Activated CD4-positive, alpha-beta T cell treated with anti-CD3 and anti-CD28 coated beads for 36 hours (primary cell): ENCODE results near the gene SIRPB2. TPM values are rescaled to one million over a fixed set of nuclear protein-coding genes. Genes with fewer than 3 reads are reported as not detected.

Experiments used
- ATAC-seq: fragments of 200-7000 bp; cut with Tn5 transposase; one replicate; pipeline ENCODE4 v1.10.0; 2021; ENCODE audit warnings: mild to moderate bottlenecking, moderate library complexity
- CTCF ChIA-PET: fragments of 350-600 bp; sonication (Branson Sonifier 250); formaldehyde crosslinking; loops from one replicate; lab custom pipeline; 2021; ENCODE audit warnings: antibody characterized with exemption; lab: Charles Lee
- POLR2A ChIA-PET: fragments of 350-600 bp; sonication (Branson Sonifier 250); formaldehyde crosslinking; loops from one replicate; lab custom pipeline; 2021; ENCODE audit warnings: antibody characterized with exemption, inconsistent platforms; lab: Charles Lee
- DNase-seq: peaks from one replicate; pipeline ENCODE4 v3.0.0-alpha.2; 2020
- H3K27ac Mint-ChIP-seq: one replicate; pipeline ENCODE4 v1.8.0; 2021; ENCODE audit warnings: mixed read lengths
- H3K27me3 Mint-ChIP-seq: one replicate; pipeline ENCODE4 v1.8.0; 2021; ENCODE audit warnings: mixed read lengths
- H3K36me3 Mint-ChIP-seq: one replicate; pipeline ENCODE4 v1.8.0; 2021; ENCODE audit warnings: low read depth, mixed read lengths
- H3K4me1 Mint-ChIP-seq: one replicate; pipeline ENCODE4 v1.8.0; 2021; ENCODE audit warnings: mixed read lengths
- H3K4me3 Mint-ChIP-seq: one replicate; pipeline ENCODE4 v1.8.0; 2021; ENCODE audit warnings: mild to moderate bottlenecking, moderate library complexity, mixed read lengths
- H3K9me3 Mint-ChIP-seq: one replicate; pipeline ENCODE4 v1.8.0; 2021; ENCODE audit warnings: low read depth, mixed read lengths
- intact Hi-C, 2 experiments: fragments of 100-400 bp; cut with DNase I in 1 of 2; cut with micrococcal nuclease in 1 of 2; formaldehyde crosslinking; loops; one replicate each; pipeline versions ENCODE4 v1.14.2 to v1.15.1; 2022 to 2024; cut with DNase I, micrococcal nuclease
- total RNA-seq, 2 experiments: library from RNA; stranded (reverse); gene quantifications; one replicate each; pipeline ENCODE4 v1.2.3, GENCODE V29; 2021

Gene SIRPB2
- total RNA-seq, 2 experiments from 2014 or later, result not detected

DNA sequence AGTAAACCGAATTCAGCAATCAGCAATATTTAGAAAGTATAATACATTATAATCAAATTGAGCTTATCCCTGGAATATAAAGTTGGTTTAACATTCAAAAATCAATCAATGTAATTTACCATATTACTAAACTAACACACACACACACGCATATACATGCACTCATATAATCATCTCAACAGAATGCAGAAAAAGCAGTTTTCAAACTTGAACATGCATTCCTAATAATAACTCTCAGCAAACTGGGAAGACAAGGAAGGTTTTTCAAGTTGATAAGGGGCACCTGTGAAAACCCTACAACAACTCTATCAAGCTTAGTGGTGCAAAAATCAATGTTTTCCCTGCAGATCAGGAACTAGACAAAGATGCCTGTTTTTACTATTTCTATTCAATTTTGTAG is 4.7 kb downstream of the SIRPB2 start:
- H3K4me1 Mint-ChIP-seq, result peaks cover 2% of the 10 kb centered on the region
- H3K27ac Mint-ChIP-seq, result no peak overlapping the region
- ChIA-PET POLR2A (no interaction called here), CTCF (interaction anchor here (1.2 to 2.1 kb wide), 2 partner anchors 18 to 291 kb away, joined by 4 to 8 read pairs; no protein-coding TSS in a partner anchor)
- ATAC-seq (no peak), DNase-seq (no peak)
- H3K9me3 Mint-ChIP-seq, result no peaks in the 10 kb centered on the region
- H3K36me3 Mint-ChIP-seq, result no peaks in the 10 kb centered on the region
- peaks cover 27% of the 10 kb centered on the region for H3K27me3 Mint-ChIP-seq
- H3K4me3 Mint-ChIP-seq, result no peak overlapping the region
- intact Hi-C loops, result no loop called here

- ATAC-seq, result no peak
- Mint-ChIP-seq H3K4me3 (no peak overlapping the region), H3K27me3 (peaks cover 27% of the 10 kb centered on the region), H3K36me3 (no peaks in the 10 kb centered on the region), H3K27ac (no peak overlapping the region), H3K4me1 (no peaks in the 10 kb centered on the region), H3K9me3 (no peaks in the 10 kb centered on the region)
- DNase-seq, result no peak
- ChIA-PET CTCF (interaction anchor here (0.5 kb wide), 1 partner anchor 140 kb away, joined by 3 read pairs; no protein-coding TSS in a partner anchor), POLR2A (no interaction called here)
- intact Hi-C loops, result no loop called here
Measured at GRCh38 chr20:1484438-1485116, 6.6 kb downstream of the SIRPB2 start.

GRCh38 chr20:1479831-1480595 is 11.2 kb downstream of the SIRPB2 start:
- H3K9me3 Mint-ChIP-seq, result no peaks in the 10 kb centered on the region
- CTCF ChIA-PET, result interaction anchor here (0.5 to 1.1 kb wide), 2 partner anchors 13 to 58 kb away, joined by 3 to 4 read pairs; partner anchors contain the start of gene NSFL1C
- H3K27ac Mint-ChIP-seq, result no peak overlapping the region

DNA sequence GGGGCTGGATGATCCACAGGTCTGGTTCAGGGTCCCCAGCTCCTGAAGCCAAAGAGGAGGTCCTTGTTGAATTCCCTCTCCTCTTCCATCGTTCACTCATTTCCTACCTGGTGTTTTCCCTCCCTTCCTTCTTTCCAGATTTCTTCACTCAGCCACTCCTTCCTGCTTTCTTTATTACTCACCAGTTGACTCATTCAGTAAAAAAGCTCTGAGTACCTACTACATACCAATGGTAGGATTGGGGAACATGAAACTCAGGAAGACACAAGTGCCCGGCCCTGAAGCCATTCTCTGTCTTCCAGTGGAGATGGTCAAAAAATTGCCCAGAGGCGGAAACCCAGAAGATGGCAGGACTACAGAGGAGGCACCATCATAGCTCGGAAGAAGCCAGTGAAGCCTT is 12.7 kb downstream of the SIRPB2 start:
- no peak for ATAC-seq
- Mint-ChIP-seq H3K27me3 (peaks cover 9% of the 10 kb centered on the region), H3K9me3 (no peaks in the 10 kb centered on the region), H3K4me3 (no peak overlapping the region), H3K36me3 (no peaks in the 10 kb centered on the region), H3K27ac (no peak overlapping the region), H3K4me1 (no peaks in the 10 kb centered on the region)
- ChIA-PET POLR2A (no interaction called here), CTCF (interaction anchor here (0.9 kb wide), 1 partner anchor 25 kb away, joined by 3 read pairs; no protein-coding TSS in a partner anchor)
- DNase-seq, result no peak
- intact Hi-C loops, result no loop called here

More at GRCh38 chr20:1479831-1480595, 11.2 kb downstream of the SIRPB2 start:
- DNase-seq (no peak), ATAC-seq (no peak)
- Mint-ChIP-seq H3K4me1 (no peaks in the 10 kb centered on the region), H3K36me3 (no peaks in the 10 kb centered on the region), H3K4me3 (no peak overlapping the region), H3K27me3 (peaks cover 19% of the 10 kb centered on the region)
- POLR2A ChIA-PET, result no interaction called here
- intact Hi-C loops, result no loop called here

DNA sequence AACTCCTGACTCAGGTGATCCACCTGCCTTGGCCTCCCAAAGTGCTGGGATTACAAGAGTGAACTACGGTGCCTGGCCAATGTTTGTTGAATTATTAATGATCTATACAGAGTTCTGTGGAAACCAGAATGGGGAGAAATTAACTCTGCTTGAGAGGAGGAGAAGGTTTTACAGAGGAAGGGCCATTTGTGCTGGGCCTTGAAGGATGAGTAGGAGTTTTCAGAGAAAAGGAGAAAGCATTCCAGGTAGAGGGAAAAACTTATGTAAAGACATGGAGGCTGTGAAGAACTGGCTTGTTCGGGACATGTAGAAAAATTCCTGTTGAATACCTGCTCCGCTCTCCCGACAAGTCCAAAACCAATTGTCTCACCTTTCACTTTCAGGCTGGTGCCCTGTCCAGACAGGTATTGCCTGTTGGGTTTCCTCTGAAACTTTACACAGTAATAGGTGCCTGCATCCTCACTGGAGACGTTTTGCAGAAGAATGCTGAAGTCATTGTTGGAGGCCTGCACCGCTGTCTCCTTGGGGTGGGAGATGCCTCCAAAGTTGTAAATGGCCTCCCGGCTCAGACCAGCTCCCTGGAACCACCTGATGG is 13.2 kb downstream of the SIRPB2 start:
- ChIA-PET CTCF (interaction anchor here (0.7 kb wide), 1 partner anchor 376 kb away, joined by 3 read pairs; no protein-coding TSS in a partner anchor), POLR2A (no interaction called here)
- intact Hi-C loops, result no loop called here
- H3K27ac Mint-ChIP-seq, result no peak overlapping the region
- no peak for ATAC-seq
- no peak overlapping the region for H3K4me3 Mint-ChIP-seq
- H3K36me3 Mint-ChIP-seq, result no peaks in the 10 kb centered on the region
- no peaks in the 10 kb centered on the region for H3K9me3 Mint-ChIP-seq
- H3K4me1 Mint-ChIP-seq, result no peaks in the 10 kb centered on the region
- peaks cover 6% of the 10 kb centered on the region for H3K27me3 Mint-ChIP-seq
- DNase-seq, result no peak

- ChIA-PET CTCF (interaction anchor here (0.8 kb wide), 1 partner anchor 152 kb away, joined by 3 read pairs; no protein-coding TSS in a partner anchor), POLR2A (no interaction called here)
- ATAC-seq (peak; percentile 47), DNase-seq (peak; percentile 18)
- Mint-ChIP-seq H3K4me1 (no peaks in the 10 kb centered on the region), H3K27me3 (peaks cover 3% of the 10 kb centered on the region), H3K9me3 (no peaks in the 10 kb centered on the region), H3K27ac (no peak overlapping the region), H3K4me3 (no peak overlapping the region), H3K36me3 (no peaks in the 10 kb centered on the region)
- intact Hi-C loops, result no loop called here
Measured at GRCh38 chr20:1474817-1475603, 16.2 kb downstream of the SIRPB2 start.

DNA sequence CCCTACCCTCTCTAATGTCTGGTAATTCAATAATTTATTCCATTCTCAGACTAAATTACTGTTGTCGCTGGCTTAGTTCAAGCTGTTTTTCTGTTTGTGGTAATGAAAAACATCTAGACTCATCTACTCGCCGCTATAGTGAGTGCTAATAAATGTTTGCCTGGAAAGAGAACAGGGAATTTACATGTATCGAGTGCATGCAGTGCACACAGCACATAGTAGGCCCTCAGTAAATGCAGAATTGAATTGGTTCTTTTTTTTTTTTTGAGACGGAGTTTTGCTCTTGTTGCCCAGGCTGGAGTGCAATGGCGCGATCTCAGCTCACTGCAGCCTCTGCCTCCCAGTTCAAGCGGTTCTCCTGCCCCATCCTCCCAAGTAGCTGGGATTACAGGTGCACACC is 16.9 kb downstream of the SIRPB2 start:
- Mint-ChIP-seq H3K4me3 (no peak overlapping the region), H3K4me1 (no peaks in the 10 kb centered on the region), H3K36me3 (no peaks in the 10 kb centered on the region), H3K27me3 (peaks cover 3% of the 10 kb centered on the region), H3K27ac (no peak overlapping the region), H3K9me3 (no peaks in the 10 kb centered on the region)
- DNase-seq (no peak), ATAC-seq (no peak)
- ChIA-PET POLR2A (no interaction called here), CTCF (no interaction called here)
- intact Hi-C loops, result no loop called here

DNA sequence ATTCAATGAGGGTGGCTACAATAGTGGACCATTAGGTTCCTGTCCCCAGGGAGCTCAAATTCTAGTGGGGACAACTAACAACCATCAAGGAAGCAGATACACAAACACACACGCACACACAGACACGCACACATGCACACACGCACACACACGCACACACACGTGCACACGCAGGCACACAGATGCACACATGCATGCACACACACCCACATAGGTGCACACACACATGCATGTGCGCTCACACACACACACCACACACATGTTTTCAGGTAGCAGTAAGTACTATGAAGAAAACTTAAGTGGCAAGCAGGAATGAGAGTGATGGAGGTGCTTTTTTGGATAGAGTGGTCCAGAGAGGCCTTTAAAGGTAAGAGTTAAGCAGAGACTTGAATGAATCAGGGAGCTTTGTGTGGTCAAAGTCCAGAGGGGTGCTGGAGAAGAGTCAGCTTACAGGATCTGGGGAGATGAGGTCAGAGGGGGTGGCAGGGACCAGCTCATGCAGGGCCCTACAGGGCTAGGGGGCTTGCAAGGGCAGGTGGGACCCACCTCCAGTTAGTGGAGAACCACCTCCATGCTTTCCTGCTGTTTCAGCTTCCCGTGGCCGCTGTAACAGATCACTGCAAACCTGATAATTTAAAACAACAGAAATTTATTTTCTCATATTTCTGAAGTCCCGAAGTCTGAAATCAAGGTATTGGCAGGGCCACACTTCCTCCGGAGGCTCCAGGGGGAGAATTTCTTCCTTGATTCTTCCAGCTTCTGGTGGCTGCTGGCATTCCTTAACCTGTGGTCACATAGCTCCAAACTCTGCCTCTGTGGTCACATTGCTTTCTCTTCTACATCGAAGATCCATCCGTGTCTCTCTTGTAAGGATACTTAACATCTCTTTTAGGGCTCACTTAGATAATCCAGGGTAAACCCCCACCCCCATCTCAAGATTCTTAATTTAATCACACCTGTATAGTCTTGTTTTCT is 17.7 kb downstream of the SIRPB2 start:
- intact Hi-C loops, result no loop called here
- Mint-ChIP-seq H3K27ac (no peak overlapping the region), H3K36me3 (no peaks in the 10 kb centered on the region), H3K27me3 (peaks cover 4% of the 10 kb centered on the region), H3K4me1 (no peaks in the 10 kb centered on the region), H3K9me3 (no peaks in the 10 kb centered on the region), H3K4me3 (no peak overlapping the region)
- ATAC-seq, result no peak
- CTCF ChIA-PET, result no interaction called here
- POLR2A ChIA-PET, result no interaction called here
- DNase-seq, result no peak

DNA sequence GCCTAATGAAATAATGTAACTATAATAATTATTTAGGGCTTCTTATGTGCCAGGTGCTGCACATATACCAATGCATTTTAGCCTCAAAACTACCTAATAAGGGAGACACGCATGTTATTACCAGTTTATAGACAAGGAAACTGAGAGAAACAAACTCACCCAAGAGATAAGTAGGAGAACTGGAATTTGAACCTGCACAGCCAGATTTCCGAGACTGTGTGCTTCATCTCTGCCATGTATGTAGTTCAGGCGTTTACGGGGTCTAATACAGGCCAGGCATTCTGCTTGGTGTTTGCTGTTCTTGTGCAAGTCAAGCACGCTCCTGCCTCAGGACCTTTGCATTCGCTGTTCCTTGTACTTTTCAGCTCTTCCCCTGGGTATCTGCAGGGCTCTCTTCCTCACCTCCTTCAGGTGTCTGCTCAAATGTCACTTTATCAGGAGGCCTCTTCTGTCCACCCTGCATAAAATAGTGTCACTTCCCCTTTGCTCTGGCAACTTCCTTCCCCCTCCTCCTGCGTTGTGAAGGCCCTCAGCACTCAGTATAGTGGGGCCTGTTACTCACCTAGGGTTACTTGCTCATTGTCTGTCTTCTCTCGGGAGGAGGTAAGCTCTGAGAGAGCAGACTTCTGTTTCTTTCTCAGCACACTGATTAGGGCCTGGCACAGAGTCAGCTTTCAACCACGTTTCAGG is 18.5 kb downstream of the SIRPB2 start:
- peaks cover 5% of the 10 kb centered on the region for H3K4me1 Mint-ChIP-seq
- intact Hi-C loops, result no loop called here
- ATAC-seq, result no peak
- ChIA-PET CTCF (no interaction called here), POLR2A (no interaction called here)
- H3K36me3 Mint-ChIP-seq, result no peaks in the 10 kb centered on the region
- H3K9me3 Mint-ChIP-seq, result no peaks in the 10 kb centered on the region
- H3K4me3 Mint-ChIP-seq, result no peak overlapping the region
- no peak overlapping the region for H3K27ac Mint-ChIP-seq
- DNase-seq, result no peak
- H3K27me3 Mint-ChIP-seq, result peaks cover 4% of the 10 kb centered on the region

- Mint-ChIP-seq H3K9me3 (no peaks in the 10 kb centered on the region), H3K4me3 (no peak overlapping the region), H3K27me3 (peaks cover 6% of the 10 kb centered on the region), H3K27ac (no peak overlapping the region), H3K36me3 (no peaks in the 10 kb centered on the region), H3K4me1 (peaks cover 11% of the 10 kb centered on the region)
- ChIA-PET CTCF (interaction anchor here (1.2 kb wide), 1 partner anchor 32 kb away, joined by 4 read pairs; no protein-coding TSS in a partner anchor), POLR2A (no interaction called here)
- intact Hi-C loops, result no loop called here
- ATAC-seq, result no peak
- DNase-seq, result no peak
Measured at GRCh38 chr20:1471242-1471641, 20.0 kb downstream of the SIRPB2 start.
